Naive thymus-derived CD4-positive, alpha-beta T cell (primary cell): ENCODE data around the gene ALPG. TPM values are rescaled to one million over a fixed set of nuclear protein-coding genes. Genes with fewer than 3 reads are reported as not detected.
A peak's percentile ranks its signal among the peaks of the same experiment; 100 is the strongest.

ENCODE experiments used
- ATAC-seq: fragments of 150-1000 bp; cut with Tn5 transposase; 2 replicates; pipeline ENCODE4 v1.10.0; 2021; ENCODE audit warnings: mild to moderate bottlenecking, moderate library complexity
- CTCF ChIA-PET: fragments of 350-600 bp; sonication (Branson Sonifier 250); formaldehyde crosslinking; loops from one replicate; lab custom pipeline; 2021; ENCODE audit warnings: antibody characterized with exemption; lab: Charles Lee
- POLR2A ChIA-PET: fragments of 350-600 bp; sonication (Branson Sonifier 250); formaldehyde crosslinking; loops from one replicate; lab custom pipeline; 2021; ENCODE audit warnings: antibody characterized with exemption, inconsistent platforms; lab: Charles Lee
- DNase-seq, 9 donors: peaks; one replicate each; pipeline versions ENCODE4 v3.0.0 to v3.0.0-alpha.2; 2020 to 2022; ENCODE audit warnings: mixed read lengths in 1 of 9
- H3K27ac ChIP-seq: one replicate; pipeline ENCODE4 v1.7.0; 2013; ENCODE audit warnings: mild to moderate bottlenecking, low read depth, low read length, moderate library complexity
- H3K27me3 ChIP-seq, 2 donors: one replicate each; pipeline ENCODE4 v1.7.0; 2013; ENCODE audit warnings: low read length in 2 of 2, mild to moderate bottlenecking in 2 of 2, moderate library complexity in 2 of 2; ENCODE audit not compliant: control insufficient read depth in 2 of 2, insufficient read depth in 2 of 2
- H3K36me3 ChIP-seq, 3 experiments: 1 replicate in 2 of 3; 2 replicates in 1 of 3; pipeline ENCODE4 v1.7.0; 2013; ENCODE audit warnings: low read length in 3 of 3, mild to moderate bottlenecking in 3 of 3, moderate library complexity in 1 of 3; ENCODE audit not compliant: insufficient read depth in 3 of 3, control insufficient read depth in 2 of 3
- H3K4me1 ChIP-seq, 2 donors: one replicate each; pipeline ENCODE4 v1.7.0; 2013; ENCODE audit warnings: low read length in 2 of 2, mild to moderate bottlenecking in 2 of 2, moderate library complexity in 1 of 2; ENCODE audit not compliant: control insufficient read depth in 2 of 2, insufficient read depth in 2 of 2
- H3K4me3 ChIP-seq: 2 replicates; pipeline ENCODE4 v1.7.0; 2013; ENCODE audit warnings: mild to moderate bottlenecking, low read length
- H3K9me3 ChIP-seq, 3 experiments: 1 replicate in 2 of 3; 2 replicates in 1 of 3; pipeline ENCODE4 v1.7.0; 2013; ENCODE audit warnings: low read length in 3 of 3; ENCODE audit not compliant: control insufficient read depth in 2 of 3
- H3K27ac Mint-ChIP-seq, 9 donors: one replicate each; pipeline ENCODE4 v1.8.0; 2020 to 2022; ENCODE audit warnings: mixed read lengths in 9 of 9, mild to moderate bottlenecking in 8 of 9, moderate library complexity in 5 of 9, inconsistent platforms in 2 of 9
- H3K27me3 Mint-ChIP-seq, 5 donors: one replicate each; pipeline ENCODE4 v1.8.0; 2021 to 2022; ENCODE audit warnings: mixed read lengths in 5 of 5, mild to moderate bottlenecking in 1 of 5
- H3K36me3 Mint-ChIP-seq, 5 donors: one replicate each; pipeline ENCODE4 v1.8.0; 2020 to 2022; ENCODE audit warnings: mixed read lengths in 5 of 5, mild to moderate bottlenecking in 3 of 5, inconsistent platforms in 1 of 5
- H3K4me1 Mint-ChIP-seq, 7 donors: one replicate each; pipeline ENCODE4 v1.8.0; 2020 to 2022; ENCODE audit warnings: mixed read lengths in 7 of 7, mild to moderate bottlenecking in 3 of 7, inconsistent platforms in 1 of 7
- H3K4me3 Mint-ChIP-seq, 10 donors: one replicate each; pipeline ENCODE4 v1.8.0; 2020 to 2022; ENCODE audit warnings: mild to moderate bottlenecking in 10 of 10, mixed read lengths in 10 of 10, moderate library complexity in 6 of 10, inconsistent platforms in 2 of 10
- H3K9me3 Mint-ChIP-seq, 11 donors: one replicate each; pipeline ENCODE4 v1.8.0; 2020 to 2022; ENCODE audit warnings: mixed read lengths in 11 of 11, mild to moderate bottlenecking in 4 of 11, inconsistent platforms in 1 of 11, moderate library complexity in 1 of 11
- intact Hi-C, 2 donors: fragments of 100-400 bp; cut with micrococcal nuclease; formaldehyde crosslinking; loops; one replicate each; pipeline ENCODE4 v1.15.1; 2023
- polyA plus RNA-seq, 2 donors: library from polyadenylated mRNA; unstranded; fragments of 300-500 nt; fragmentation: Illumina TruSeq; gene quantifications; one replicate each; pipeline ENCODE4 v1.2.3, GENCODE V29; 2021
- total RNA-seq, 6 experiments: library from RNA in 5 of 6; stranded (reverse) in 5 of 6; gene quantifications; 1 replicate in 5 of 6; 2 replicates in 1 of 6; pipeline ENCODE4 v1.2.3 and lab custom pipeline; 2021 to 2026

ALPG gene
- total and polyA plus RNA-seq, 7 experiments from 2014 or later = not detected

DNA sequence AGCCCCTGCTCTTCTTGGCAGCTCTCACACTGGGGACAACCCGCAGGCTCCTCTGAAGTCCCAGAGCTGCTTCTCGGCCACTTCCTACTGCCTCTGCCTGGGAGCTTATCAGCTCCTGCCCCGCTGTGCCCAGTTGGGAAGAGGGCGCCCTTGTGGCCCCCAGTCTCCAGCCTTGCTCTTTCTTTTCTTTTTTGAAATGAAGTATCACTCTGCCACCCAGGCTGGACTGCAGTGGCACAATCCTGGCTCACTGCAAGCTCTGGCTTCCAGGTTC, 28.7 kb downstream of the ALPG start:
- Histone ChIP-seq H3K4me3 (no peak overlapping the region), H3K4me1 (no peaks in the 10 kb centered on the region), H3K27ac (no peak overlapping the region), H3K27me3 (no peaks in the 10 kb centered on the region), H3K9me3 (no peaks in the 10 kb centered on the region), H3K36me3 (no peaks in the 10 kb centered on the region)
- Mint-ChIP-seq H3K36me3 (no peaks in the 10 kb centered on the region), H3K27ac (no peak overlapping the region), H3K4me1 (peaks cover 0 to 4% (median 3%) of the 10 kb centered on the region in 7 donors), H3K27me3 (peaks cover 0 to 5% (median 0%) of the 10 kb centered on the region in 5 donors), H3K4me3 (no peak overlapping the region), H3K9me3 (no peaks in the 10 kb centered on the region)
- POLR2A ChIA-PET = no interaction called here
- DNase-seq (no peak), ATAC-seq (no peak)
- intact Hi-C loops = no loop called here
- CTCF ChIA-PET = no interaction called here

DNA sequence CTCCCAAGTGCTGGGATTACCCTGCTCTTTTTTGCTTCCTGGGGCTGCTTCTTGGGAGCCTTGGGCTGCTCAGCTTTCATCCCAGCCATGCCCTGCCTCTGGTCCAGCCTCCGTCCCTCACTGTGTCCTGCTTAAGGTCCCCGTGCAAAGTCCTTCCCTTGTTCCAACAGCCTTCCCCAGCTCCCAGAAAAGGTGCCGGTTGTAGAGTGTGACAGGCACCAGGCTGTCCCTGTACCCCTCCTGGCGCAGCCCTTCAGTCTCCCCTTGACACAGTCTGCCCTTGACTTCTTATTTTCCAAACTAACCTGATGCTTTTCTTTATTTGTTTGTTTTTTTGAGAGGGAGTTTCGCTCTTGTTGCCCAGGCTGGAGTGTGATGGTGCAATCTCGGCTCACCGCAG, 29.2 kb downstream of the ALPG start:
- peaks cover 0 to 5% (median 0%) of the 10 kb centered on the region in 5 donors for H3K27me3 Mint-ChIP-seq
- no peaks in the 10 kb centered on the region for H3K9me3 Mint-ChIP-seq
- H3K4me1 ChIP-seq = no peaks in the 10 kb centered on the region
- CTCF ChIA-PET = no interaction called here
- ATAC-seq (no peak), DNase-seq (no peak)
- no peak overlapping the region for H3K4me3 Mint-ChIP-seq
- no peaks in the 10 kb centered on the region for H3K9me3 ChIP-seq
- H3K27me3 ChIP-seq = no peaks in the 10 kb centered on the region
- H3K27ac ChIP-seq = no peak overlapping the region
- H3K4me3 ChIP-seq = no peak overlapping the region
- intact Hi-C loops = no loop called here
- H3K36me3 Mint-ChIP-seq = no peaks in the 10 kb centered on the region
- no peak overlapping the region for H3K27ac Mint-ChIP-seq
- H3K36me3 ChIP-seq = no peaks in the 10 kb centered on the region
- peaks cover 0 to 8% (median 3%) of the 10 kb centered on the region in 7 donors for H3K4me1 Mint-ChIP-seq
- POLR2A ChIA-PET = no interaction called here

- Histone ChIP-seq H3K9me3 (no peaks in the 10 kb centered on the region), H3K36me3 (no peaks in the 10 kb centered on the region), H3K4me3 (no peak overlapping the region), H3K4me1 (no peaks in the 10 kb centered on the region), H3K27ac (no peak overlapping the region), H3K27me3 (no peaks in the 10 kb centered on the region)
- DNase-seq (no peak), ATAC-seq (no peak)
- Mint-ChIP-seq H3K27ac (no peak overlapping the region), H3K9me3 (no peaks in the 10 kb centered on the region), H3K4me1 (peaks cover 0 to 8% (median 3%) of the 10 kb centered on the region in 7 donors), H3K27me3 (peaks cover 0 to 5% (median 0%) of the 10 kb centered on the region in 5 donors), H3K36me3 (no peaks in the 10 kb centered on the region), H3K4me3 (no peak overlapping the region)
- intact Hi-C loops = no loop called here
- ChIA-PET POLR2A (no interaction called here), CTCF (interaction anchor here (0.9 to 1.7 kb wide), 2 partner anchors 519 to 529 kb away, joined by 5 to 6 read pairs; no protein-coding TSS in a partner anchor)
Measured at GRCh38 chr2:232436381-232437194, 29.9 kb downstream of the ALPG start.

DNA sequence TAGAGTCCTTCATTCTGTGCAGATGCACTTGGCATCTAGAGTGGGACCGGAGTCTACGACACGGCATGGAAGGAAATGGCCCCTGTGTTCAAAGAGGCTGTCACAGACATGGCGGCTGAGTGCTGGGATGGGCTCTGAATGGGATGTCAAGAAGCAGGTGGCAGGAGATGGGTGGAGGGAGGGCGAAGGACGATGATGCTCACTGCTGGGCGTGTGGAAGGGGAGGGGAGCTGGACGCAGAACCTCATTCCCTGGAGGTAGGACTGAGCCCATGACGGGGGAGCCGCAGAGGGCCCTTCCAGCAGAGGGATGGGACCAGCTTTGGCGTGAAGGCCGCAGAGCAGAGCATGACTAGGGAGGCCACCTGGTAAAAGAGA, 30.5 kb downstream of the ALPG start:
- peaks cover 0 to 5% (median 0%) of the 10 kb centered on the region in 5 donors for H3K27me3 Mint-ChIP-seq
- H3K27ac Mint-ChIP-seq = no peak overlapping the region
- H3K36me3 Mint-ChIP-seq = no peaks in the 10 kb centered on the region
- DNase-seq (no peak), ATAC-seq (no peak)
- Histone ChIP-seq H3K27ac (no peak overlapping the region), H3K27me3 (no peaks in the 10 kb centered on the region), H3K4me1 (no peaks in the 10 kb centered on the region), H3K4me3 (no peak overlapping the region), H3K9me3 (no peaks in the 10 kb centered on the region), H3K36me3 (no peaks in the 10 kb centered on the region)
- H3K4me1 Mint-ChIP-seq = peaks cover 0 to 8% (median 3%) of the 10 kb centered on the region in 7 donors
- intact Hi-C loops = no loop called here
- ChIA-PET POLR2A (no interaction called here), CTCF (interaction anchor here (0.6 to 1.7 kb wide), 3 partner anchors 519 to 1236 kb away, joined by 3 to 6 read pairs (median 5); no protein-coding TSS in a partner anchor)
- H3K4me3 Mint-ChIP-seq = no peak overlapping the region
- H3K9me3 Mint-ChIP-seq = no peaks in the 10 kb centered on the region

- no peaks in the 10 kb centered on the region for H3K9me3 ChIP-seq
- POLR2A ChIA-PET = no interaction called here
- Mint-ChIP-seq H3K27me3 (peaks cover 0 to 5% (median 0%) of the 10 kb centered on the region in 5 donors), H3K4me3 (no peak overlapping the region), H3K36me3 (no peaks in the 10 kb centered on the region), H3K9me3 (no peaks in the 10 kb centered on the region), H3K27ac (no peak overlapping the region), H3K4me1 (peaks cover 0 to 8% (median 3%) of the 10 kb centered on the region in 7 donors)
- H3K4me1 ChIP-seq = no peaks in the 10 kb centered on the region
- CTCF ChIA-PET = interaction anchor here (0.6 kb wide), 1 partner anchor 1237 kb away, joined by 3 read pairs; no protein-coding TSS in a partner anchor
- intact Hi-C loops = no loop called here
- H3K36me3 ChIP-seq = no peaks in the 10 kb centered on the region
- ATAC-seq (no peak), DNase-seq (no peak)
- no peak overlapping the region for H3K4me3 ChIP-seq
- no peaks in the 10 kb centered on the region for H3K27me3 ChIP-seq
- H3K27ac ChIP-seq = no peak overlapping the region
Measured at GRCh38 chr2:232438091-232438490, 31.4 kb downstream of the ALPG start.

DNA sequence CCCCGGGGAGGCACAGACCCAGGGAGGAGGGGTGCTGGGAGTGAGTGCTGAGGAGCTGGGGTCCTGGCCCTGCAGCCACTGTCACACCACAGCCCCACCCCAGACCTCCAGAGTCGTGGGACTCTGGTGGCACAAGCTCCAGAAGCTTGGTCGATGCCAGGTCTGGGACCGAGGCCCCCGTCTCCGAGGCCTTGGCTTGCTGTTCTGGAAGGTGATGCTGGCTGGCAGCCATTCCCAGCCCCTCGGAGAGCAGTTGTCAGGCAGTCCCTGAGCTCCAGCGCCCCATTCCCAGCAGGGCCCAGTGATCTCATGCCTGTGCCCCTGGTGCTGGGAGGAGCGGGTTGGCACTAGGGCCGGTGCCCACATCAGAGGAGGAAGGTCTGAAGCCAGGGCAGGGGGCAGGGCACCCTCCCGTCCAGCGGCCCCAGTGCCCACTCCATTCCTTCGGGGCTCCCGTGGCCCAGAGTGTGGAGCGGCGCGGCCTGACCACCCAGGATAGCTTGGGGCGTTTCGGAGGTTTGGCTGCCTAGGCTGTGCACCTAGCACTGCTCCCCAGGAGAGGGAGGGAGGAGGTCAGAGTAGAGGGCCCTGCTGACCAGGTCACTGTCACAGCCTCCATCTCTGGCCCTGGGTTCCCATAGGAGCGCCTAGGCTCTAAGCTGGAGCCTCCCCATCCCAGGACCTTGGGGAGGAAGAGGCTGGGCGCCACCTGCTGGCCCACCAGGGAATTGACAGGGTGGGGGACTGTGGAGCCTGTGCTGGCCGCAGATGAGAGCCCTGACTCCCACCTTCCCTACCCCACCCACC, 32.5 kb downstream of the ALPG start:
- Histone ChIP-seq H3K36me3 (no peaks in the 10 kb centered on the region), H3K27ac (no peak overlapping the region), H3K9me3 (no peaks in the 10 kb centered on the region), H3K27me3 (no peaks in the 10 kb centered on the region), H3K4me1 (no peaks in the 10 kb centered on the region), H3K4me3 (no peak overlapping the region)
- Mint-ChIP-seq H3K27me3 (peaks cover 0 to 5% (median 0%) of the 10 kb centered on the region in 5 donors), H3K9me3 (no peaks in the 10 kb centered on the region), H3K4me3 (no peak overlapping the region), H3K4me1 (peaks cover 0 to 8% (median 3%) of the 10 kb centered on the region in 7 donors), H3K27ac (no peak overlapping the region), H3K36me3 (no peaks in the 10 kb centered on the region)
- peak; percentile 52 for ATAC-seq
- CTCF ChIA-PET = interaction anchor here (0.5 to 2.6 kb wide), 7 partner anchors 13 to 538 kb away, joined by 3 to 24 read pairs (median 4); no protein-coding TSS in a partner anchor
- peak in 5 of 9 donors; percentile 20 to 54 (median 28) for DNase-seq
- intact Hi-C loops = no loop called here
- POLR2A ChIA-PET = no interaction called here
